Mucosa of gallbladder (tissue), 1 donor: ENCODE data around the gene ASL. TPM values are rescaled to one million over a fixed set of nuclear protein-coding genes. Genes with fewer than 3 reads are reported as not detected.
"Not testable (repeated sequence)": the region's sequence is repeated elsewhere in the genome, so short reads cannot be mapped to it uniquely, and the experiment has no call there.

Source experiments
- DNase-seq: peaks from one replicate; pipeline ENCODE4 v3.0.0-alpha.2; 2020; ENCODE audit warnings: low spot score
- total RNA-seq: library from RNA; stranded (reverse); gene quantifications from one replicate; pipeline ENCODE4 v1.2.1, GENCODE V29; 2021
- donor health status: DM: no; HTN: no; CAD: no.

The ASL gene
- total RNA-seq, 1 donor from 2014 or later: 138 TPM

- no peak for DNase-seq
These were observed 43.7 kb downstream of the ASL start for GRCh38 chr7:66119245-66119850.

GRCh38 chr7:66123175-66123528 is 47.5 kb downstream of the ASL start:
- DNase-seq: no peak

GRCh38 chr7:66124569-66124861 is 48.9 kb downstream of the ASL start:
- not testable (repeated sequence) for DNase-seq

GRCh38 chr7:66125052-66125694 is 49.6 kb downstream of the ASL start:
- no peak for DNase-seq

- not testable (repeated sequence) for DNase-seq
These were observed 50.2 kb downstream of the ASL start for GRCh38 chr7:66125781-66126352.

GRCh38 chr7:66127172-66127571 is 51.6 kb downstream of the ASL start:
- DNase-seq: not testable (repeated sequence)

- DNase-seq: no peak
These were observed 63.6 kb downstream of the ASL start for GRCh38 chr7:66138994-66139752.

- DNase-seq: peak; percentile 52
These were observed 65.3 kb downstream of the ASL start for GRCh38 chr7:66140924-66141323.

- no peak for DNase-seq
These were observed 66.7 kb downstream of the ASL start for GRCh38 chr7:66142334-66142733.

GRCh38 chr7:66142996-66143395 is 67.4 kb downstream of the ASL start:
- DNase-seq: no peak

Other genes starting within 250 kb of the ASL start
- 19.6 TPM for gene VKORC1L1, start 202.7 kb upstream of the ASL start, total RNA-seq
- 73.2 TPM for gene GUSB, start 93.6 kb upstream of the ASL start, total RNA-seq
- gene CRCP, start 39.0 kb downstream of the ASL start, total RNA-seq: 30.4 TPM
- gene TPST1, start 129.5 kb downstream of the ASL start, total RNA-seq: 20.9 TPM